Neural crest cell (in vitro differentiated cells): ENCODE data around the gene NOL4L. TPM values are rescaled to one million over a fixed set of nuclear protein-coding genes. Genes with fewer than 3 reads are reported as not detected.
A peak's percentile ranks its signal among the peaks of the same experiment; 100 is the strongest.

ENCODE experiments used
- DNase-seq: peaks from one replicate; pipeline ENCODE4 v3.0.0; 2021; ENCODE audit warnings: low read depth, mixed read lengths, low spot score
- H3K27ac Mint-ChIP-seq: one replicate; pipeline ENCODE4 v1.8.0; 2021; ENCODE audit warnings: mild to moderate bottlenecking, mixed read lengths; ENCODE audit not compliant: unreplicated experiment
- H3K27me3 Mint-ChIP-seq: 2 replicates; pipeline ENCODE4 v1.8.0; 2021; ENCODE audit warnings: low read depth, mild to moderate bottlenecking, mixed read lengths
- H3K36me3 Mint-ChIP-seq: 2 replicates; pipeline ENCODE4 v1.8.0; 2021; ENCODE audit warnings: low read depth, mild to moderate bottlenecking, mixed read lengths
- H3K4me1 Mint-ChIP-seq: 2 replicates; pipeline ENCODE4 v1.8.0; 2021; ENCODE audit warnings: mixed read lengths
- H3K4me3 Mint-ChIP-seq: one replicate; pipeline ENCODE4 v1.8.0; 2021; ENCODE audit warnings: mild to moderate bottlenecking, mixed read lengths
- H3K9me3 Mint-ChIP-seq: 2 replicates; pipeline ENCODE4 v1.8.0; 2021; ENCODE audit warnings: mixed read lengths
- total RNA-seq: library from RNA; stranded (reverse); gene quantifications from 2 replicates; pipeline ENCODE4 v1.2.1, GENCODE V29; 2021
- TF ChIP-seq, protein P1 (sequence below): fragments of 200-600 bp; sonication (generic); conservative IDR thresholded peaks from 2 replicates; pipeline ENCODE4 v1.5.0; 2021; ENCODE audit warnings: antibody characterized with exemption, mild to moderate bottlenecking

Gene NOL4L
- total RNA-seq, 1 donor from 2014 or later, result 52.3 TPM

DNA sequence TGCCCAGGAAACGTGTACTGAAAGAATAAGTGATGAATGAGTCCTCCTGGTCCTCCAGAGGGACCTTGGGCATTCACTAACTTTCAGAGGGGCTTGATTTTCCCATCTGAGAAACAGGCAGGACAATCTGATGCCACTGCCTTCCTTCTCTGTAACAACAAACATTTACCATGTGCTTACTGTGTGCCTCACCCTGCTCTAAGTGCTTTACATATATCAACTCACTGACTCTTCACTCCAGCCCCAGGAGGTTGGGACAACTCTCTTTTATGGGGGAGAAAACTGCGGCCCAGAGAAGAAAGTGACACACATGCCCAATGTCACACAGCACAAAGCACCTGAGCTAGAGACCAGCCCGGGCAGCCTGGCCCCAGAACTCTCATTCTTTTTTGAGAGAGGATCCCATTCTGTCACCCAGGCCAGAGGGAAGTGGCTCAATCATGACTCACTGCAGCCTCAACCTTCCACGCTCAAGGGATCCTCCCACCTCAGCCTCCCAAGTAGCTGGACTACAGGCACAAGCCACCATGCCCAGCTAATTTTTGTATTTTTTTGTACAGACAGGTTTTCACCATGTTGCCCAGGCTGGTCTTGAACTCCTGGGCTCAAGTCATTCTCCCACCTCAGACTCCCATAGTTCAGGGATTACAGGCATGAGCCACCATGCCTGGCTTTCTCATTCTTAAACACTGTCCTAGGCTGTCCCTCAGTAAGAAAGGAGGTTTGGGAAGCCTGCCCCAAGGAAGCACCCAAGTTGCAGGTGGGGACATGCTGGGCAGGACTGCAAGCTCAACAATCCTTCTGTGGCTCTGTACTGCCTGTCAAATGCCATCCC is 38.0 kb downstream of the NOL4L start:
- H3K9me3 Mint-ChIP-seq, result peaks cover 8% of the 10 kb centered on the region

DNA sequence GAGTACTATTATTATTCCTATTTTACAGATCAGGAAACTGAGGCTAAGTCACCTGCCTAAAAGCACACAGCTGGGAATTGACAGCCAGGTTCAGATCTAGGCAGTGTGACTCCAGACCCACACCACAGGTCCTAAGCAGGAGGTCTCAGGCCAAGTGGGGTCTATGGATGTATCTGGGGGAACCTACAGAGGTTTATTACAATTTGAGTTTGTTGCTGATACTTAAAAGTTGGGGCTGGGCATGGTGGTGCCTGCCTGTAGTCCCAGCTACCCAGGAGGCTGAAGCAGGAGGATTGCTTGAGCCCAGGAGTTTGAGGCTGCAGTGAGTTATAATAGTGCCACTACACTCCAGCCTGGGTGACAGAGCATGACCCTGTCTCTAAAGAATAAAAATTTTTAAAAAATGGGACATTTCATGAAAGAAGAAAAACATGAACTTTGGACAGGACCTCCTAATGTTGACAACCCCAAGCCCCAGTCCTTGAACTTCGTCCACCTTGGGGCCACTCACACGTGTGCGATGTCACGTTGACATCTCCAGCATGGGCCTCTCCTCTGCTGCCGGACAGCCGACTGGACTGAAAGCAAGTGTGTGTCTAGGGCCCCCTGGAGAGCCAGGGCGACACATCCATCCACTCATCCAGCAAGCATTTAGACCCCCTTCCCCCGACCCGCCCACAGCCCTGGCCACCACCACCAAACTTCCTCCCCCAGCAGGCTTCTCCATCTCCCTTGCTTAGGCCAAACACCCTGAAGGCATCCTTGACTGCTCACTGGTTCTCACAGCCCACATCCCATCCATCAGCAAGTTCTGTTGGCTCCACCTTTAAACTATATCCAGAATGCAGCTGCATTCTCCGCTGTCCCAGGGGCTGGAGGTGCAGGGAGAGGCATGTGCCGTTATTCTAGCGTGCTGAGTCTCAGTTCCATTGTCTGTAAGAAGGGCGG is 40.0 kb downstream of the NOL4L start:
- H3K27ac Mint-ChIP-seq, result no peak overlapping the region
- TF ChIP-seq, protein P1, sequence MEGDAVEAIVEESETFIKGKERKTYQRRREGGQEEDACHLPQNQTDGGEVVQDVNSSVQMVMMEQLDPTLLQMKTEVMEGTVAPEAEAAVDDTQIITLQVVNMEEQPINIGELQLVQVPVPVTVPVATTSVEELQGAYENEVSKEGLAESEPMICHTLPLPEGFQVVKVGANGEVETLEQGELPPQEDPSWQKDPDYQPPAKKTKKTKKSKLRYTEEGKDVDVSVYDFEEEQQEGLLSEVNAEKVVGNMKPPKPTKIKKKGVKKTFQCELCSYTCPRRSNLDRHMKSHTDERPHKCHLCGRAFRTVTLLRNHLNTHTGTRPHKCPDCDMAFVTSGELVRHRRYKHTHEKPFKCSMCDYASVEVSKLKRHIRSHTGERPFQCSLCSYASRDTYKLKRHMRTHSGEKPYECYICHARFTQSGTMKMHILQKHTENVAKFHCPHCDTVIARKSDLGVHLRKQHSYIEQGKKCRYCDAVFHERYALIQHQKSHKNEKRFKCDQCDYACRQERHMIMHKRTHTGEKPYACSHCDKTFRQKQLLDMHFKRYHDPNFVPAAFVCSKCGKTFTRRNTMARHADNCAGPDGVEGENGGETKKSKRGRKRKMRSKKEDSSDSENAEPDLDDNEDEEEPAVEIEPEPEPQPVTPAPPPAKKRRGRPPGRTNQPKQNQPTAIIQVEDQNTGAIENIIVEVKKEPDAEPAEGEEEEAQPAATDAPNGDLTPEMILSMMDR, result no peak
- H3K4me3 Mint-ChIP-seq, result no peak overlapping the region
- peaks cover 10% of the 10 kb centered on the region for H3K36me3 Mint-ChIP-seq
- DNase-seq, result no peak
- H3K27me3 Mint-ChIP-seq, result peaks cover 2% of the 10 kb centered on the region
- H3K4me1 Mint-ChIP-seq, result peaks cover 41% of the 10 kb centered on the region
- H3K9me3 Mint-ChIP-seq, result peaks cover 8% of the 10 kb centered on the region

More for the DNA sequence above, 38.0 kb downstream of the NOL4L start:
- DNase-seq, result no peak
- H3K36me3 Mint-ChIP-seq, result peaks cover 10% of the 10 kb centered on the region
- peaks cover 2% of the 10 kb centered on the region for H3K27me3 Mint-ChIP-seq
- H3K4me3 Mint-ChIP-seq, result no peak overlapping the region
- TF ChIP-seq, protein P1, result no peak
- H3K4me1 Mint-ChIP-seq, result peaks cover 23% of the 10 kb centered on the region
- H3K27ac Mint-ChIP-seq, result no peak overlapping the region

DNA sequence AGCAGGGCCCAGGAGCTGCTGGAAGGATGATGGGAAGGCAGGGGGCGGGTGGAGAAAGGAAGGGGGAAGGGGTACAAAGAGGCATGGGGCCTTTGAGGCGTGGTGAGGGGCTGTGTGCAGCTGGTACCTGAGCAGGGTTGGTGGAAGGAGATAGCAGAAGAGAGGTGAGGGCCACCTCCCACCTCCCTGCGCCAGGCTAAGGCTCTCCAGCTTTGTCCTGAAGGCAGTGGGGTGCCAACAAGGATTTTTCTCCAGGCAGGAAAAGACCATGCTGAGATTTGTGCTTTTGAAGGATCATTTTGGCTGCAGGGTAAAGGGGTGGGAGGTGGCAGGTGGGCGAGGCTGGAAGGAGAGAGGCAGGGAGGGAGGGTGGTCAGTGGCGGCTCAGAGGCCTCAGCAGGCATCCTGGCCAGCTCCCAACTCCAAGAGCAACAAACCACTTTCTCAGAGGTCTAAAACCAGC is 40.8 kb downstream of the NOL4L start:
- TF ChIP-seq, protein P1, result no peak
- H3K27ac Mint-ChIP-seq, result no peak overlapping the region
- H3K4me1 Mint-ChIP-seq, result peaks cover 47% of the 10 kb centered on the region
- DNase-seq, result no peak
- H3K4me3 Mint-ChIP-seq, result no peak overlapping the region
- peaks cover 6% of the 10 kb centered on the region for H3K27me3 Mint-ChIP-seq
- peaks cover 8% of the 10 kb centered on the region for H3K36me3 Mint-ChIP-seq
- peaks cover 4% of the 10 kb centered on the region for H3K9me3 Mint-ChIP-seq

DNA sequence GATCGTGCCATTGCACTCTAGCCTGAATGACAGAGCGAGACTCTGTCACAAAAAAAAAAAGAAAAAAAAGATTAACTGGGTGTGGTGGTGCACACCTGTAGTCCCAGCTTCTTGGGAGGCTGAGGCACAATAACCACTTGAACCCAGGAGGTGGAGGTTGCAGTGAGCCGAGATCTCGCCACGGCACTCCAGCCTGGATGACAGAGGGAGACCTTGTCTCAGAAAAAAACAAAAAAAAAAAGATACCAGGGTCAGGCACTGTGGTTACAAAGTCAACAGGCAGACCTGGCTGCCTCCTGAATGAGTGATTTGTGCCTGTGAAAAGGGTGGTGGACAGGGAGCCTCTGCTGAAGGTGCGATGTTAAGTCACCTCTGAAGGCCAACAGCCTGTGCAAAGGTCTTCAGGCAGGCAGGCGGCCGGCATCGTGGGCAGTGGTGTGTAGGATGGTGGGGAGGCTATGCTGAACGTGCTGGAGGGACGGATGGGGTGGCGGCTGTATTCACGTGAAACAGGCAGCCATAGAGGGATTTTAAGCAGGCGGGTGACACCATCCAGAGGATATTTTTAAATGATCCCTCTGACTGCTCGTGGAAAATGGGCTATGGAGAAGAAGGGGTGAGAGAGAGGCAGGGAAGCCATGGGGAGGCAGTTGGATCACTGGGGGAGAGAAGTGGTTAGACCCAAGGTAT is 41.4 kb downstream of the NOL4L start:
- no peak for DNase-seq
- no peaks in the 10 kb centered on the region for H3K9me3 Mint-ChIP-seq
- peaks cover 10% of the 10 kb centered on the region for H3K27me3 Mint-ChIP-seq
- peaks cover 47% of the 10 kb centered on the region for H3K4me1 Mint-ChIP-seq
- H3K27ac Mint-ChIP-seq, result peak overlapping the region; percentile 14
- no peak overlapping the region for H3K4me3 Mint-ChIP-seq
- TF ChIP-seq, protein P1, result no peak
- peaks cover 3% of the 10 kb centered on the region for H3K36me3 Mint-ChIP-seq

DNA sequence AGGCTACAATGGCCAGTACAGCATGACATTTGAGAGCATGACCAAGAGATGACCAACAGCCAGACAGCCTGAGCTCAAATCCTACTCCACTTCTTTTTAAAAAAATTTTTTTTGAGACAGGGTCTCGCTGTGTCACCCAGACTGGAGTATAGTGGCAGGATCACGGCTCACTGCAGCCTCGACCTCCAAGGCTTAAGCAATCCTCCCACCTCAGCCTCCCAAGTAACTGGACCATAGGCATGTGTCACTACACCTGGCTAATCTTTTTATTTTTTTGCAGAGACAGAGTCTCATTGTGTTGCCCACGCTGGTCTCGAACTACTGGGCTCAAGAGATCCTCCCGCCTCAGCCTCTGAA is 42.9 kb downstream of the NOL4L start:
- H3K27me3 Mint-ChIP-seq, result peaks cover 20% of the 10 kb centered on the region
- no peak overlapping the region for H3K4me3 Mint-ChIP-seq
- H3K36me3 Mint-ChIP-seq, result no peaks in the 10 kb centered on the region
- H3K27ac Mint-ChIP-seq, result no peak overlapping the region
- TF ChIP-seq, protein P1, result no peak
- no peak for DNase-seq
- H3K4me1 Mint-ChIP-seq, result peaks cover 55% of the 10 kb centered on the region
- H3K9me3 Mint-ChIP-seq, result no peaks in the 10 kb centered on the region
